Measurements from ENCODE around the gene MPP1. TPM values are rescaled to one million over a fixed set of nuclear protein-coding genes. Genes with fewer than 3 reads are reported as not detected.

The MPP1 gene
- total and polyA plus RNA-seq, 8 donors, result 15.8 to 80.3 (median 24.5) TPM

DNA sequence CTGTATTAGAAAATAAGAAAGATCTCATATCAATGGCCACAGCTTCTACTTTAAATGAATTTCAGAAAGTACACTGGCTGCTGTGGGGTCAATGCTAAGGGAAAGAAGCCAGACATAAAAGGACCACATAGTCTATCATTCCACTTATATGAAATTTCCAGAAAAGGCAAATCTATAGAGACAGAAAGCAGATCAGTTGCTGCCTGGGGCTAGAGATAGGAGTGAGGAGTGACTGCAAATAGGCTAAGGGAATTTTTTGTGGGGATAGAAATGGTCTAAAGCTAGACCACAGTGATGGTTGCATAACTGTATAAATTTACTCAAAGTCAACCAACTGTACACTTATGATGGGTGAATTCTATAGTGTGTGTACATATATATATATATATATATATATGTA lies 62.7 kb downstream of the MPP1 start:
- intact Hi-C loops (cut with DNase I), result no loop called here
- Histone ChIP-seq H3K27me3 (peaks cover 0 to 9% (median 2%) of the 10 kb centered on the region in 4 donors), H3K36me3 (no peaks in the 10 kb centered on the region), H3K27ac (no peak overlapping the region), H3K4me1 (no peaks in the 10 kb centered on the region), H3K4me3 (no peak overlapping the region), H3K9me3 (no peaks in the 10 kb centered on the region)
- FAIRE-seq, result no peak
- TF ChIP-seq, protein P1, sequence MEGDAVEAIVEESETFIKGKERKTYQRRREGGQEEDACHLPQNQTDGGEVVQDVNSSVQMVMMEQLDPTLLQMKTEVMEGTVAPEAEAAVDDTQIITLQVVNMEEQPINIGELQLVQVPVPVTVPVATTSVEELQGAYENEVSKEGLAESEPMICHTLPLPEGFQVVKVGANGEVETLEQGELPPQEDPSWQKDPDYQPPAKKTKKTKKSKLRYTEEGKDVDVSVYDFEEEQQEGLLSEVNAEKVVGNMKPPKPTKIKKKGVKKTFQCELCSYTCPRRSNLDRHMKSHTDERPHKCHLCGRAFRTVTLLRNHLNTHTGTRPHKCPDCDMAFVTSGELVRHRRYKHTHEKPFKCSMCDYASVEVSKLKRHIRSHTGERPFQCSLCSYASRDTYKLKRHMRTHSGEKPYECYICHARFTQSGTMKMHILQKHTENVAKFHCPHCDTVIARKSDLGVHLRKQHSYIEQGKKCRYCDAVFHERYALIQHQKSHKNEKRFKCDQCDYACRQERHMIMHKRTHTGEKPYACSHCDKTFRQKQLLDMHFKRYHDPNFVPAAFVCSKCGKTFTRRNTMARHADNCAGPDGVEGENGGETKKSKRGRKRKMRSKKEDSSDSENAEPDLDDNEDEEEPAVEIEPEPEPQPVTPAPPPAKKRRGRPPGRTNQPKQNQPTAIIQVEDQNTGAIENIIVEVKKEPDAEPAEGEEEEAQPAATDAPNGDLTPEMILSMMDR (IDR thresholded peaks at IDR 0.05), result no peak
- ATAC-seq, result no peak
- DNase-seq, result no peak

DNA sequence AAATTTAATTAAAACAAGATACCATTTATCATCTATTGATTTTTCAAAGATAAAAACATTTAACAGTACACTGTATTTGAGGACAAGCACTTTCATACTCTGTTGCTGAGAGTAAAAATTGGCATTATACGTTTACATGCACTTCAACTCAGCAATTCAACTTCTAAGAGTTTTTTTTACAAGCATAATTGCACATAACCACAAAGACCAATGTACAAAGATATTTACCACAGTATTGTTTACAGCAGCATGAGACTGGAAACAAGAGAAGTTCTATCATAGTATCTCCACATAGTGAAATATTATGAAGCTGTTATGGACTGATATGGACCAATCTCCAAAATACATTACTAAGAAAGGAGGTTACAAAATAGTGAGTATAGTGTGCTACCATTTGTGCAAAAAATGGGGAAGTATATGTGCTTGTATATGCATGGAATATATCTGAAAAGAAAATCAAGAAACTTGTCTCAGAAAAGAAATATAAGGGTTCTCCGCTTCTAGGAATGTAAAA lies 65.3 kb downstream of the MPP1 start:
- no peaks in the 10 kb centered on the region for H3K36me3 ChIP-seq
- H3K4me3 ChIP-seq, result no peak overlapping the region
- H3K4me1 ChIP-seq, result no peaks in the 10 kb centered on the region
- WGBS, 2 donors, result 48 to 61% methylated on average over 2 of the region's 2 CpGs
- H3K9me3 ChIP-seq, result no peaks in the 10 kb centered on the region
- ATAC-seq, result no peak
- no peak for DNase-seq
- peaks cover 0 to 9% (median 2%) of the 10 kb centered on the region in 4 donors for H3K27me3 ChIP-seq
- TF ChIP-seq, protein P1 (IDR thresholded peaks at IDR 0.05), result no peak
- FAIRE-seq, result no peak
- intact Hi-C loops (cut with DNase I), result no loop called here
- no peak overlapping the region for H3K27ac ChIP-seq

DNA sequence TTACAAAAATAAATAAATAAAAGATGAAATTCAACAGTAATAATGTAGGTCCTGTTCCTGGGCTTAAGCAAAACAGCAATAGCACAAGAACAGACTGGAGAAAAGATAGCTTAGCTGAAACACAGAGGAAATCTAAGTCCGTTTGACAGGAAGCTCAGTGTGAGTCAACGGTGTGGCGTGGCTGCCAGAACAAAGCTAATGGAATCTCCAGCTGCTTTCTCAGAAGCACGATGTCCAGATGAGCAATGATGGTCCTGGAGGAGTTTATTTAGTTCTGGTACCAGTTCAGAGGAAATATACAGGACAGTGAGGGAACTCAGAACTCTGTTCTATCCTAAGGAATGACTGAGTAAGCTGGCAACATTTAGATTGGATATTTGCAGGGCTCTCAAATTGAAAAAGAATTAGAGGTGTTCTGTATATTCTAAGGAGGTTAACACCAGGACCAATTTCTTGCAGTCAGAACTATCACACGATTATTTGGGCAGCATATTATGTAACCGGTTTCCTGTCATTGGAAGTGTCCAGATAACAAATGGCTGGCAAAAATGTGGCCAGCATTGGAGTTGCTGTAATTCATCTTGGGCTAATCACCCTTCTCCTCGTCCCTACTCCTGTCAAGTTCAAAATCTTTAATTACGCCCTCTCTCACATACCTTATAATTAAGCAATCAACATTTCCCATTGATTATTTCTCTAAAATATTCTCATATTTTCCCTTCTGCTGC lies 67.1 kb downstream of the MPP1 start:
- H3K27me3 ChIP-seq, result peaks cover 0 to 9% (median 0%) of the 10 kb centered on the region in 4 donors
- intact Hi-C loops (cut with DNase I), result no loop called here
- FAIRE-seq, result peak; percentile 96
- 28 to 37% methylated on average over 8 of the region's 8 CpGs for WGBS, 2 donors
- peak overlapping the region in 1 of 4 donors; percentile 29 for H3K27ac ChIP-seq
- peak in 3 of 4 donors; percentile 44 to 49 (median 45) for ATAC-seq
- no peaks in the 10 kb centered on the region for H3K36me3 ChIP-seq
- TF ChIP-seq, protein P1 (IDR thresholded peaks at IDR 0.05), result no peak
- H3K4me3 ChIP-seq, result no peak overlapping the region
- no peaks in the 10 kb centered on the region for H3K4me1 ChIP-seq
- no peak for DNase-seq
- H3K9me3 ChIP-seq, result no peaks in the 10 kb centered on the region

DNA sequence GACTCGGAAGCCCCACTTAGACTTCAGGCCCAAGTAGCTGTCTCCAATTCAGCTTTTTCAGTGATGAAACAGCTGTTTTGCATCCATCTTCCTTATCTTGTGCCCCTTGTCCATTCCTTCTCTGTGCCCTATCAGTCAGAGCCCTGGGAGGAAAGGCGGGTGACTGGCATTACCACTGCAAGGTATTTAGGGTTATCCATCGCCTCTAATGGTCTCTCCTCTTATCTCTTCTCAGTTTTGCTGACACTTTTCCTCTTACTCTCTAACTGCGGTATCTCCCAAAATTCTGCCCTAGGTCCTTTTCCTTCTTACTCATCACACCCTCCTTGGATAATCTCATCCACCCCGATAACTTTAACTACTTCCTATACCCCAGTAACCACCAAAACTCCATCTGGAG lies 68.1 kb downstream of the MPP1 start:
- H3K27me3 ChIP-seq, result peaks cover 0 to 5% (median 0%) of the 10 kb centered on the region in 4 donors
- no peak overlapping the region for H3K27ac ChIP-seq
- TF ChIP-seq, protein P1 (IDR thresholded peaks at IDR 0.05), result no peak
- H3K4me1 ChIP-seq, result no peaks in the 10 kb centered on the region
- DNase-seq (no peak), ATAC-seq (no peak), FAIRE-seq (no peak)
- 80 to 89% methylated on average over 5 of the region's 5 CpGs for whole genome bisulfite sequencing, 2 donors
- H3K4me3 ChIP-seq, result no peak overlapping the region
- no peaks in the 10 kb centered on the region for H3K36me3 ChIP-seq
- H3K9me3 ChIP-seq, result no peaks in the 10 kb centered on the region
- intact Hi-C loops (cut with DNase I), result no loop called here

Data from pancreas (tissue), 10 donors.